CD4-positive, alpha-beta memory T cell (primary cell): ENCODE measurements around the gene EIF4A3. TPM values are rescaled to one million over a fixed set of nuclear protein-coding genes. Genes with fewer than 3 reads are reported as not detected.
"Not testable (repeated sequence)": the region's sequence is repeated elsewhere in the genome, so short reads cannot be mapped to it uniquely, and the experiment has no call there.

ENCODE experiments used
- CTCF ChIA-PET: fragments of 350-600 bp; sonication (Branson Sonifier 250); formaldehyde crosslinking; loops from one replicate; lab custom pipeline; 2021; ENCODE audit warnings: inconsistent platforms; ENCODE audit not compliant: partially characterized antibody; lab: Charles Lee
- POLR2A ChIA-PET: fragments of 350-600 bp; sonication (Branson Sonifier 250); formaldehyde crosslinking; loops from one replicate; lab custom pipeline; 2021; ENCODE audit not compliant: partially characterized antibody; lab: Charles Lee
- DNase-seq, 5 donors: peaks; one replicate each; pipeline versions ENCODE4 v3.0.0 to v3.0.0-alpha.2; 2020 to 2022; ENCODE audit warnings: mixed read lengths in 1 of 5
- H3K27ac ChIP-seq: one replicate; pipeline ENCODE4 v1.7.0; 2013; ENCODE audit warnings: low read depth, low read length
- H3K27me3 ChIP-seq: 2 replicates; pipeline ENCODE4 v1.7.0; 2013; ENCODE audit warnings: mild to moderate bottlenecking, low read length, moderate library complexity; ENCODE audit not compliant: insufficient read depth
- H3K36me3 ChIP-seq: 2 replicates; pipeline ENCODE4 v1.7.0; 2013; ENCODE audit warnings: mild to moderate bottlenecking, low read length, moderate library complexity; ENCODE audit not compliant: insufficient read depth
- H3K4me1 ChIP-seq: 2 replicates; pipeline ENCODE4 v1.7.0; 2013; ENCODE audit warnings: mild to moderate bottlenecking, low read length, moderate library complexity; ENCODE audit not compliant: insufficient read depth
- H3K4me3 ChIP-seq, 2 donors: one replicate each; pipeline ENCODE4 v1.7.0; 2013; ENCODE audit warnings: low read length in 2 of 2, mild to moderate bottlenecking in 1 of 2
- H3K9me3 ChIP-seq, 2 donors: one replicate each; pipeline ENCODE4 v1.7.0; 2013; ENCODE audit warnings: low read length in 2 of 2, control low read depth in 1 of 2; ENCODE audit not compliant: control insufficient read depth in 1 of 2
- H3K27ac Mint-ChIP-seq, 7 donors: one replicate each; pipeline ENCODE4 v1.8.0; 2020 to 2021; ENCODE audit warnings: mixed read lengths in 7 of 7, mild to moderate bottlenecking in 6 of 7, inconsistent platforms in 3 of 7, moderate library complexity in 3 of 7
- H3K27me3 Mint-ChIP-seq, 2 donors: one replicate each; pipeline ENCODE4 v1.8.0; 2020 to 2021; ENCODE audit warnings: mixed read lengths in 2 of 2
- H3K36me3 Mint-ChIP-seq, 2 donors: one replicate each; pipeline ENCODE4 v1.8.0; 2020 to 2021; ENCODE audit warnings: mixed read lengths in 2 of 2, inconsistent platforms in 1 of 2, mild to moderate bottlenecking in 1 of 2
- H3K4me1 Mint-ChIP-seq, 4 donors: one replicate each; pipeline ENCODE4 v1.8.0; 2020 to 2021; ENCODE audit warnings: mixed read lengths in 4 of 4, mild to moderate bottlenecking in 1 of 4
- H3K4me3 Mint-ChIP-seq, 8 donors: one replicate each; pipeline ENCODE4 v1.8.0; 2020 to 2021; ENCODE audit warnings: mixed read lengths in 8 of 8, mild to moderate bottlenecking in 7 of 8, moderate library complexity in 6 of 8, inconsistent platforms in 3 of 8
- H3K9me3 Mint-ChIP-seq, 8 donors: one replicate each; pipeline ENCODE4 v1.8.0; 2020 to 2021; ENCODE audit warnings: mixed read lengths in 8 of 8, mild to moderate bottlenecking in 5 of 8, inconsistent platforms in 3 of 8, moderate library complexity in 1 of 8
- intact Hi-C: fragments of 100-400 bp; cut with micrococcal nuclease; formaldehyde crosslinking; loops from one replicate; pipeline ENCODE4 v1.15.1; 2023
- polyA plus RNA-seq, 2 donors: library from polyadenylated mRNA; unstranded; fragments of 300-500 nt; fragmentation: Illumina TruSeq; gene quantifications; one replicate each; pipeline ENCODE4 v1.2.3, GENCODE V29; 2021
- total RNA-seq, 2 experiments: library from RNA; stranded (reverse); gene quantifications; one replicate each; pipeline ENCODE4 v1.2.3, GENCODE V29; 2021

The EIF4A3 gene
- total and polyA plus RNA-seq, 4 experiments from 2014 or later = 54.2 to 105 (median 70.9) TPM

GRCh38 chr17:80163336-80163735, 16.4 kb upstream of the EIF4A3 start:
- Mint-ChIP-seq H3K27me3 (peaks cover 5 to 22% of the 10 kb centered on the region in 2 donors), H3K4me1 (peaks cover 0 to 4% (median 0%) of the 10 kb centered on the region in 4 donors)
- H3K36me3 ChIP-seq = no peaks in the 10 kb centered on the region

DNA sequence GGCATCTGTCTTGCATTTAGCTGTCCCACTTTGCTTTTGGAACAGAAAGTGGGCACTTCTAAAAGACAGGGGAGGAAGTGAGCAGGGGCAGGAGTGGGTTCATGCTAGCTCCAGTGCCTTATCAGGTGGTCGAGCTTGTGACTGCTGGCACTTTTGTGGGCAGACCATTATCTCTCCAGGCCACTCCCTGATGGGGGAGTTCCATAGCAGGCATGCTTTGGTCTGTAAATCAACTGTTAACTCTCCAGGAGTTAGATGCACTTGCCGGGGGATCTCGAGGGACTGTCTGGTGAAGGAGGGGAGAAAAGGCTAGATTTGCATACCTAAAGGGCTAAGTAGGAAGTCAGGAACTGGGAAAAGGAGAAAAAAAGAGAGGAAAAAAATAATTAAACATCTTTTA, 13.6 kb upstream of the EIF4A3 start:
- Mint-ChIP-seq H3K27me3 (peaks cover 5 to 18% of the 10 kb centered on the region in 2 donors), H3K27ac (peak overlapping the region in 1 of 7 donors; percentile 70), H3K4me1 (peaks cover 0 to 4% (median 0%) of the 10 kb centered on the region in 4 donors), H3K9me3 (peaks cover 0 to 11% (median 6%) of the 10 kb centered on the region in 8 donors), H3K4me3 (no peak overlapping the region), H3K36me3 (peaks cover 0 to 5% of the 10 kb centered on the region in 2 donors)
- Histone ChIP-seq H3K27me3 (no peaks in the 10 kb centered on the region), H3K9me3 (no peaks in the 10 kb centered on the region), H3K36me3 (no peaks in the 10 kb centered on the region), H3K4me3 (no peak overlapping the region), H3K27ac (no peak overlapping the region), H3K4me1 (no peaks in the 10 kb centered on the region)
- DNase-seq = no peak
- intact Hi-C loops = no loop called here
- CTCF ChIA-PET = interaction anchor here (0.8 to 1.5 kb wide), 3 partner anchors 11 to 14 kb away, joined by 3 read pairs; no protein-coding TSS in a partner anchor
- POLR2A ChIA-PET = no interaction called here

More at GRCh38 chr17:80163336-80163735, 16.4 kb upstream of the EIF4A3 start:
- no peaks in the 10 kb centered on the region for H3K27me3 ChIP-seq
- Mint-ChIP-seq H3K36me3 (no peaks in the 10 kb centered on the region), H3K4me3 (no peak overlapping the region), H3K27ac (no peak overlapping the region), H3K9me3 (no peaks in the 10 kb centered on the region)
- CTCF ChIA-PET = interaction anchor here (1.5 kb wide), 1 partner anchor 14 kb away, joined by 3 read pairs; no protein-coding TSS in a partner anchor
- DNase-seq = no peak
- no peaks in the 10 kb centered on the region for H3K4me1 ChIP-seq
- no peak overlapping the region for H3K4me3 ChIP-seq
- H3K9me3 ChIP-seq = no peaks in the 10 kb centered on the region
- POLR2A ChIA-PET = no interaction called here
- intact Hi-C loops = no loop called here
- no peak overlapping the region for H3K27ac ChIP-seq

DNA sequence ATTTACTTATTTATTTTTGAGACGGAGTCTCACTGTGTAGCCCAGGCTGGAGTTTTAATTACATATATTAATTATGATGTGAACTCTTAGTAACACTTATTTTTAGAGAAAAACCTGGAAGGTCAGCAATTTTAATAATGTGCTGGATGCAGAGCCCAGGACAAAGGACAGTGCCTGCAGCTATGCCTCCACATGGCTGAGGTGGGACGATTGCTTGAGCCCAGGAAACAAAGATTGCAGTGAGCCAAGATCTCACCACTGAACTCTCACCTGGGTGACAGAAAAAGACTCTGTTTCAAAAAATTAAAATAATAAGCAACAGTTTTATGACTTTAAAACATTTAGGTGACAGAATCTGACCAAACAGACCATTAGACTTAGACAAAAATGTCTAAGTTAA, 11.9 kb upstream of the EIF4A3 start:
- Mint-ChIP-seq H3K9me3 (peaks cover 0 to 12% (median 7%) of the 10 kb centered on the region in 8 donors), H3K27me3 (peaks cover 2 to 15% of the 10 kb centered on the region in 2 donors), H3K36me3 (peaks cover 0 to 5% of the 10 kb centered on the region in 2 donors), H3K4me1 (peaks cover 0 to 4% (median 0%) of the 10 kb centered on the region in 4 donors), H3K27ac (no peak overlapping the region), H3K4me3 (no peak overlapping the region)
- Histone ChIP-seq H3K4me3 (no peak overlapping the region), H3K36me3 (no peaks in the 10 kb centered on the region), H3K27me3 (no peaks in the 10 kb centered on the region), H3K9me3 (no peaks in the 10 kb centered on the region), H3K27ac (no peak overlapping the region), H3K4me1 (no peaks in the 10 kb centered on the region)
- POLR2A ChIA-PET = no interaction called here
- CTCF ChIA-PET = no interaction called here
- intact Hi-C loops = no loop called here
- no peak for DNase-seq

- CTCF ChIA-PET, H3K36me3 ChIP-seq, H3K4me3 ChIP-seq, H3K27ac ChIP-seq, H3K27ac Mint-ChIP-seq, intact Hi-C loops, H3K36me3 Mint-ChIP-seq, H3K9me3 ChIP-seq, H3K27me3 Mint-ChIP-seq, DNase-seq, H3K4me1 ChIP-seq, POLR2A ChIA-PET, H3K4me3 Mint-ChIP-seq, H3K27me3 ChIP-seq: not testable (repeated sequence)
- Mint-ChIP-seq H3K4me1 (peaks cover 7 to 18% (median 10%) of the 10 kb centered on the region in 4 donors), H3K9me3 (peaks cover 0 to 12% (median 7%) of the 10 kb centered on the region in 8 donors)
Measured at GRCh38 chr17:80155600-80155999, 8.7 kb upstream of the EIF4A3 start.

DNA sequence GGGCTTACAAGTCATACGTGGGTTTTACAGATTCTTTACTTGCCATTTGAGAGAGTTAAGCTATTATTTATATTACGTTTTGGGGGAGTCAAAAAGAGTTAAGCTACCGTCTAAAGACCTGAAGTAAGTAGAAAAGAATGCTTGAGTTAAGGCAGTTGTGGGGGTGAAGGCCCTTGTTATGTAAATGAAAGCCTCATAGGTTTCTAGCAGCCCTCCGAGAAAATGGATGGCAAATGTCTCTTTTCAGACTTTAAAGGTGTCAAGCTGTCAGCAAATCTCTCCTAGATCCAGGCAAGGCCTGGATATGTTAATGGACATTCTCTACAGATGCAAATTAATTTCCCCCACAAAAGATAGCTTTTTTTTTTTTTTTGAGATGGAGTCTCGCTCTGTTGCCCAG, 7.2 kb upstream of the EIF4A3 start:
- no peak overlapping the region for H3K4me3 Mint-ChIP-seq
- POLR2A ChIA-PET = no interaction called here

GRCh38 chr17:80153004-80153403, 6.1 kb upstream of the EIF4A3 start:
- Histone ChIP-seq H3K4me3 (no peak overlapping the region), H3K27ac (no peak overlapping the region), H3K9me3 (no peaks in the 10 kb centered on the region), H3K27me3 (no peaks in the 10 kb centered on the region), H3K36me3 (no peaks in the 10 kb centered on the region), H3K4me1 (peaks cover 19% of the 10 kb centered on the region)
- H3K4me3 Mint-ChIP-seq = no peak overlapping the region
- H3K36me3 Mint-ChIP-seq = peaks cover 2 to 5% of the 10 kb centered on the region in 2 donors
- peaks cover 0 to 12% (median 7%) of the 10 kb centered on the region in 8 donors for H3K9me3 Mint-ChIP-seq
- no peak for DNase-seq
- ChIA-PET POLR2A (no interaction called here), CTCF (no interaction called here)
- peaks cover 9 to 31% (median 14%) of the 10 kb centered on the region in 4 donors for H3K4me1 Mint-ChIP-seq
- intact Hi-C loops = no loop called here
- peak overlapping the region in 2 of 7 donors; percentile 6 to 57 for H3K27ac Mint-ChIP-seq
- H3K27me3 Mint-ChIP-seq = no peaks in the 10 kb centered on the region

More for the DNA sequence above, 7.2 kb upstream of the EIF4A3 start:
- no peaks in the 10 kb centered on the region for H3K9me3 ChIP-seq
- Mint-ChIP-seq H3K27me3 (peaks cover 0 to under 1% of the 10 kb centered on the region in 2 donors), H3K9me3 (peaks cover 0 to 12% (median 7%) of the 10 kb centered on the region in 8 donors), H3K36me3 (peaks cover 0 to 5% of the 10 kb centered on the region in 2 donors), H3K4me1 (peaks cover 7 to 19% (median 10%) of the 10 kb centered on the region in 4 donors), H3K27ac (no peak overlapping the region)
- no peaks in the 10 kb centered on the region for H3K27me3 ChIP-seq
- H3K4me3 ChIP-seq = no peak overlapping the region
- CTCF ChIA-PET = no interaction called here
- H3K36me3 ChIP-seq = no peaks in the 10 kb centered on the region
- intact Hi-C loops = no loop called here
- DNase-seq = no peak
- peaks cover 10% of the 10 kb centered on the region for H3K4me1 ChIP-seq
- H3K27ac ChIP-seq = no peak overlapping the region

DNA sequence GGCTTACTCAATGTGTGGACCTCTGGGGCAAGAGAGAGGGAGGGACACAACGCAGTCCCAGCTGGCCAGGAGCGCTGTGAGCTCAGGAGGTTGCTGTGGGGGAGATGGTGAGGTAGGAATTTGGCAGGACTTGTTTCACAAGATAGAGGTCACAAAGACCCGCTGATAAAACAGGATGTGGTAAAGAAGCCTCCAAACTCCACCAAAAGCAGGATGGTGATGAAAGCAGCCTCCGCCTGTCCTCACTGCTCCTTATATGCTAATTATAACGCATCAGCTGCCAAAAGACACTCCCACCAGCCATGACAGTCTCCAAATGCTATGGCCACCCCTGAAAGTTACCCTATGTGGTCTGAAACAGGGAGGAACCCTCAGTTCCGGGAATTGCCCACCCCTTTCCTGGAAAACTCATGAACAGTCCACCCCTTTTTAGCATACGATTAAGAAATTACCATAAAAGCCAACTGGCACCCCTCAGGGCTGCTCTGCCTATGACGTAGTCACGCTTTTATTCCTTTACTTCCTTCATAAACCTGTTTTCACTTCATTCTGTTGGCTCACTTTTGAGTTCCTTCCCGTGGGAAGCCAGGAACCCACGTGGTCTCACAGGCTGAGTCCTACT, 5.3 kb upstream of the EIF4A3 start:
- ChIA-PET CTCF (no interaction called here), POLR2A (interaction anchor here (1.3 kb wide), 1 partner anchor 51 kb away, joined by 4 read pairs; the partner anchor contains the start of gene GAA)
- H3K27me3 Mint-ChIP-seq = no peaks in the 10 kb centered on the region
- no peaks in the 10 kb centered on the region for H3K27me3 ChIP-seq
- peaks cover 0 to 11% (median 7%) of the 10 kb centered on the region in 8 donors for H3K9me3 Mint-ChIP-seq
- intact Hi-C loops = no loop called here
- H3K27ac ChIP-seq = no peak overlapping the region
- peaks cover 4 to 5% of the 10 kb centered on the region in 2 donors for H3K36me3 Mint-ChIP-seq
- H3K27ac Mint-ChIP-seq = peak overlapping the region in 3 of 7 donors; percentile 9 to 70 (median 29)
- H3K4me1 ChIP-seq = peaks cover 23% of the 10 kb centered on the region
- peak overlapping the region in 2 of 8 donors; percentile 11 to 14 for H3K4me3 Mint-ChIP-seq
- no peaks in the 10 kb centered on the region for H3K36me3 ChIP-seq
- DNase-seq = no peak
- H3K9me3 ChIP-seq = no peaks in the 10 kb centered on the region
- H3K4me1 Mint-ChIP-seq = peaks cover 10 to 36% (median 18%) of the 10 kb centered on the region in 4 donors
- H3K4me3 ChIP-seq = no peak overlapping the region
